BE2C (cell line): ENCODE data around the gene WDR91.

Experiments used
- DNase-seq: peaks from one replicate; pipeline ENCODE4 v3.0.0-alpha.2; 2020
- H3K27me3 ChIP-seq: fragments of 250-450 bp; sonication (Bioruptor Pico); 2 replicates; pipeline ENCODE4 v1.5.1; 2020; ENCODE audit warnings: mild to moderate bottlenecking
- H3K36me3 ChIP-seq: fragments of 250-450 bp; sonication (Bioruptor Pico); 2 replicates; pipeline ENCODE4 v1.5.1; 2020; ENCODE audit warnings: mild to moderate bottlenecking
- H3K4me1 ChIP-seq: fragments of 250-450 bp; sonication (Bioruptor Pico); 2 replicates; pipeline ENCODE4 v1.5.1; 2020
- H3K4me3 ChIP-seq: 2 replicates; pipeline ENCODE4 v1.5.1; 2011; ENCODE audit warnings: low read depth, low read length
- H3K9me3 ChIP-seq: fragments of 250-450 bp; sonication (Bioruptor Pico); 2 replicates; pipeline ENCODE4 v1.5.1; 2020
- TF ChIP-seq, protein P1 (sequence below): IDR thresholded peaks from 2 replicates; pipeline ENCODE4 v1.5.1; 2012; ENCODE audit warnings: mild to moderate bottlenecking, low read depth, low read length

The WDR91 gene

DNA sequence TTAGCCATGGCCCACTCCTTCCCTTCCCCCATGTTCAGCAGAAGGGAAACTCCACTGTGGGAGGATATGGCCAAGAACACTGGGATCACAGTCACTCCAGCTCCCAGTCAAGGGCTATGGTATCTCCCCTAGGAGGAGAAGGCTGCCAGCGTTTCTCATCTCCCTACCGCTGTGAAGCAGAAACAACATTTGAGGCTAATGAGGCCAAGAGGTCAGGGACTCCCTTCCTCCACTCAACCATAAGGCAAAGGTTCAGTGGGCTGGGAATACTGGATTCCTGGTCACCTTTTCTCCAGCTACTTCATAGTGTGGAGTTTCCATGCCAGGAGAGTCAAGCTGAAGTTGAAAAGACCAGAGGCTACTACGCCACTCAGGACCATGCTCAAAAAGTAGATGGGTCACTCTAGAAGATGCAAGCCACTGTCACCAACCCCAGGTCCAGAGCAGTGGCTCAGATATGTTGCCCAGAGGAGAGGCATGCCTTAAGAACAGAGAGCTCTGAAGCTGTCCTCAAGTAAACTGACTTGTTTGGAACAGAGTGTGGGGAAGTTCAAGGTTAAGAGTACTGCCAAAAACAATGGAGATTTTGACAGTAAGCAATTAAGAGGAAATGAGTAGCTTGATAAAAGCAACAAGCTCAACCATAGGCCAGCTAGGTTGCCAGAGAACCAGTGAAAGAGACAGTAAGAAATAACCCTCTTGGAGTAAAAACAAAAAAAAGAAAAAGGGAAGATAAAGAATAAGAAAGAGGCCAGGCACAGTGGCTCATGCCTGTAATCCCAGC, 67.2 kb downstream of the WDR91 start:
- Histone ChIP-seq H3K36me3 (no peaks in the 10 kb centered on the region), H3K4me1 (peaks cover 2% of the 10 kb centered on the region; the same call in 1 of the 2 replicates), H3K27me3 (peaks cover 6% of the 10 kb centered on the region), H3K9me3 (no peaks in the 10 kb centered on the region), H3K4me3 (no peak overlapping the region)
- TF ChIP-seq, protein P1, sequence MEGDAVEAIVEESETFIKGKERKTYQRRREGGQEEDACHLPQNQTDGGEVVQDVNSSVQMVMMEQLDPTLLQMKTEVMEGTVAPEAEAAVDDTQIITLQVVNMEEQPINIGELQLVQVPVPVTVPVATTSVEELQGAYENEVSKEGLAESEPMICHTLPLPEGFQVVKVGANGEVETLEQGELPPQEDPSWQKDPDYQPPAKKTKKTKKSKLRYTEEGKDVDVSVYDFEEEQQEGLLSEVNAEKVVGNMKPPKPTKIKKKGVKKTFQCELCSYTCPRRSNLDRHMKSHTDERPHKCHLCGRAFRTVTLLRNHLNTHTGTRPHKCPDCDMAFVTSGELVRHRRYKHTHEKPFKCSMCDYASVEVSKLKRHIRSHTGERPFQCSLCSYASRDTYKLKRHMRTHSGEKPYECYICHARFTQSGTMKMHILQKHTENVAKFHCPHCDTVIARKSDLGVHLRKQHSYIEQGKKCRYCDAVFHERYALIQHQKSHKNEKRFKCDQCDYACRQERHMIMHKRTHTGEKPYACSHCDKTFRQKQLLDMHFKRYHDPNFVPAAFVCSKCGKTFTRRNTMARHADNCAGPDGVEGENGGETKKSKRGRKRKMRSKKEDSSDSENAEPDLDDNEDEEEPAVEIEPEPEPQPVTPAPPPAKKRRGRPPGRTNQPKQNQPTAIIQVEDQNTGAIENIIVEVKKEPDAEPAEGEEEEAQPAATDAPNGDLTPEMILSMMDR = no peak
- DNase-seq = no peak
